ENCODE results near the gene SMIM45.

Gene SMIM45

GRCh38 chr22:41915786-41916493 lies 36.0 kb upstream of the SMIM45 start:
- DNase-seq: no peak

- DNase-seq: no peak
Observed at GRCh38 chr22:41916745-41917358, 35.1 kb upstream of the SMIM45 start.

- DNase-seq: no peak
Observed at GRCh38 chr22:41917375-41917902, 34.5 kb upstream of the SMIM45 start.

GRCh38 chr22:41917903-41918791 lies 33.8 kb upstream of the SMIM45 start:
- peak; percentile 58 for DNase-seq

DNA sequence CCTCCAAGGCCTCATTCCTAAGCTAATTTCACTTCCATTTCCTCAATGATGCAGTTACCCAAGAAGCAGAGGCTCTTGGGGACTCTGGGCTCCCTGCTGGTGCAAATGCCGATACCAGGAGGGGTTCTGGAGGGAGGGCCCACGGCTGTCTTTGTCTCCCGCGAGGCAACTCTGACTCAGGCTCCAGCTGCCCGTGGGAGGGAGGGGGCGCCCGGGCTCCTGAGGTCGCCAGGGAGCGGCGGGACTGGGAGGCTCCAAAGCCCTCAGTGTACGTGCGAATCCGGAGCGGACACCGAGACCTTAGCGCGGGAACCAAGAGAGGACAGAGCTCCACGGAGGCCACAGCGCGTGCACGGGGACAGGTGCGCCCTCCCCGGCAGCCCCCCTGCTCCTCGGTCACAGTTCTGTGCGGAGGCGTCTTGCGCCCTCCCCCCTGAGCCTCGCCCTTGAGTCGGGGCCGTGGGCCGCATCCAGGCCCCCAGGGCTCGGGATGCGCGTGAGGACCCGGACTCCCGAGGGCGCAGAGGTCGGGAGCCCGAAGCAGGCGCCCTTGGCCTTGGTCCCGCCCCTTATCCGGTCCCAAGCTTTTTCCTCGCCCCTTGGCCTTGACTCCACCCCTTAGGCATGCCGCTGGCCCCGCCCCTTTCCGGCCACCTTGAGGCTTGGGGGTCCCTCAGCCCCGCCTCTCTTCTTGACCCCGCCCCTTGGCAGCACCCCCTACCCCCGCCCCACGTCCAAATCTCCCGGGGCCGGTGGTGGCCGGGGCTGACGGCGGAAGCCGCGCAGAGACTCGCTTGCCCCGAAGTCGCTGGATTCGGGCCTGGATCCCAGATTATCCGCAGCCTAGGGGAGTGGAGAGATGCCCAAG lies 32.4 kb upstream of the SMIM45 start:
- DNase-seq: peak; percentile 69

DNA sequence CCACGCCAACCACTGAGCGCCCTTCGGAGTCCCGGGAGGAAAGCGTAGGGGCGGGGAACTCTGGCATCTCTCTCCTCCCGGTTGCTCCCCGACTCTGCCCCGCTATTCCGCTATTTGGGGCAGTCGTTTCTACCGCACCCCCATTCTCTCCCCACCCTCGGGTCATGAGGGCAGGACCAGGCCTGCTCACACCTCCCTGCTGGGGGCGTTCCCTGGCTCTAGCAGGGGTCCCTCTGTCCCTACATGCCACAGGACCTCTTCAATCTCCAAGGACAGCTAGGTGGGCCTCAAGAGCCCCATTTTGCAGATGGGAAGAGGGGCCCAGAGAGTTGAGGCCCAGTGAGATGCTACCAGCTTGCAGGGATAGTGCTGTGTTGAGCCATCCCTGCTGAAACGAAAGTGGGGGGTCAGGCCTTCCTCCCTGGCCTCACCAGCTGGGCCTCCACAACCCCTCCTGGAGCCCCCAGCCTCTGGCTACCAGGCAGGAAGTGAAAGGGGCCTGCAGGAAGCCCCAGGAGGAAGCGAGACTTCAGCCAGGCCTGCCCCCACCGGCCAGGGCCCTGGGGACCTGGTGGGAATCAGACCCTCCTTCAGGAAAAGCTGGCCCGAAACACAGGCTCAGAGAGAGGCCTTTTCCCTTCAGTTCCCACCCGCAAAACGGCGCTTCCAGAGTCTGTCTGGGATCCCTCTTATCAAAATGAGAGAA lies 31.5 kb upstream of the SMIM45 start:
- DNase-seq: no peak

DNA sequence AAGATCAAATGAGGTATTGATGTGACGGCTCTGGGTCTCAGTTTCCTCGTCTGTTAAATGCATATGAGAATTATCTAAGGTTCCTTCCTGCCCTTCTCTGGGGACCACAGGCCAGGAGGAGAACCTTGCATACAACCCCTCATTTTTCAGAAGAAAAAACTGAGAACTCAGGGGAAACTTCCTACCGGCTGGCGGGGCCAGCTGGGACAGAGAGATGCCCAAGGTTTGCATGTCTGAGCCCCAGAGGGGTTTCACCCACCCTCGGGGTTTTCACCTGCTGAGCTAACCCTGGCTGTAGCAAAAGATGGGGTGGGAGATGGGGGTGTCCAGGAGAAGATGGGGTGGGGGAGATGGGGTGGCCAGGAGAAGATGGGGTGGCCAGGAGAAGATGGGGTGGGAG lies 29.6 kb upstream of the SMIM45 start:
- DNase-seq: no peak

DNA sequence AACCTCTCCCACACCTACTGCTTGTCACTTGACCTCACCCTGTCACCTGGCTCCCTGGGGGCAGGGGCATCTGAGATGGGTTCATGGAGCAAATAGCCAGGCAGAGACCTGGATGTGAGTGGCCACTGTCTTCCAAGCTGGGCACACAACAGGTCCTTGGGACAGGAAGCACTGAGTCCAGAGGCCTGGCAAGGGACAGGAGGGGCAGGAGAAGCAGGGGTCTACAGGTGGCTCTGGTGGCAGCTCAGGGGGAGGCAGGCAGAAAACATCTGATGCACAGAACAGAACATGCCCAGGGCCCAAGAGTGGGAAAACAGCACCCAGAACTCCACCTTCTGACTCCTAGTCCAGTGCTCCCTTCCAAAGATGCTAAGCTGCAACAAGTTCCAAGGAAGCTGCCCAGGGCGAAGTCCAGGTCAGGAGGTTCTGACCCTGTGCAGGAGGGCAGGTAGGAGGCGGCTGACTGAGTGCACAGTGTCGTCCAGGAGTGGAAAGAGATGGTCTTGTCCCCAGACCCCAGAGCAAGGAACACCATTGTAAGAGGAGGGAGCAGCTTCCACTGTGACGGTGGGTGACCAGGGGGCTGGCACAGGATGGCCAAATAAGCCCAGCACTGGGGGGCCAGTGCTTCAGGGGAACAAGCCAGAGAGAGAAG lies 28.9 kb upstream of the SMIM45 start:
- DNase-seq: no peak

- no peak for DNase-seq
Observed at GRCh38 chr22:41923595-41924276, 28.2 kb upstream of the SMIM45 start.

DNA sequence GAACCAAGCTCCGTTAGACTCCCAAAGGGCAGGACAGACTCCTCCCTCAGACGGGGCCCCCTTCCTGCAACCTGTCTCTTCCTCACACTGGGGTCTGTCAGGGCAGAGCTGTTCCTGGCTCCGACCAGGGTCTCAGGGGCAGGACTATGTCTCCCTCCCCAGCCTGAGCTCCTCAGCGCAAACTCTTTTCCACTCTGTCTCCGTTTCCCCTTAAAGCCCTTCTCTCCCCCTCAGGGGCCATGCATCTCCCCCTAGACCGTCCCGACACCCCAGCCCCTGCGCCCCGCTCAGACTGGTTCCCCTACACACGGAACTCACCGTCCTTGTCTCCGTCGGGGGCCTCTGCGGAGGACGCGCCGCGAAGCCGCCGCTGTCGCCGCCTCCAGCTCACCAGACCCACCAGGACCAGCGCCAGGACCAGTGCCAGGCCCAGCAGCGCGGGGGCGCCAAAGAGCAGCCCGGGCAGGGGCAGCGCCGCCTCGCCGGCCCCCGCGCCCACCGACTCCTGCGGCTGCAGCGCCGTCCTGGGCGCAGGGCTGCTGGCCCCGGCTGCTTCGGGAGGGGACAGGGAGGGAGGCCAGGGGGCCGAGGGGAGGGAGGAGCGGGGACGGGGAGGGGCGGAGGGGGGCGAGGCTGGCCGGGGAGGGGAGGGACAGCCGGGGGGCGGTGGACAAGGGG lies 26.0 kb upstream of the SMIM45 start:
- peak; percentile 80 for DNase-seq

- DNase-seq: no peak
Observed at GRCh38 chr22:41927813-41928212, 24.1 kb upstream of the SMIM45 start.

- DNase-seq: no peak
Observed at GRCh38 chr22:41928593-41929417, 23.1 kb upstream of the SMIM45 start.

GRCh38 chr22:41929418-41929810 lies 22.5 kb upstream of the SMIM45 start:
- no peak for DNase-seq

GRCh38 chr22:41931701-41932269 lies 20.2 kb upstream of the SMIM45 start:
- DNase-seq: no peak

GRCh38 chr22:41932353-41932752 lies 19.6 kb upstream of the SMIM45 start:
- no peak for DNase-seq

DNA sequence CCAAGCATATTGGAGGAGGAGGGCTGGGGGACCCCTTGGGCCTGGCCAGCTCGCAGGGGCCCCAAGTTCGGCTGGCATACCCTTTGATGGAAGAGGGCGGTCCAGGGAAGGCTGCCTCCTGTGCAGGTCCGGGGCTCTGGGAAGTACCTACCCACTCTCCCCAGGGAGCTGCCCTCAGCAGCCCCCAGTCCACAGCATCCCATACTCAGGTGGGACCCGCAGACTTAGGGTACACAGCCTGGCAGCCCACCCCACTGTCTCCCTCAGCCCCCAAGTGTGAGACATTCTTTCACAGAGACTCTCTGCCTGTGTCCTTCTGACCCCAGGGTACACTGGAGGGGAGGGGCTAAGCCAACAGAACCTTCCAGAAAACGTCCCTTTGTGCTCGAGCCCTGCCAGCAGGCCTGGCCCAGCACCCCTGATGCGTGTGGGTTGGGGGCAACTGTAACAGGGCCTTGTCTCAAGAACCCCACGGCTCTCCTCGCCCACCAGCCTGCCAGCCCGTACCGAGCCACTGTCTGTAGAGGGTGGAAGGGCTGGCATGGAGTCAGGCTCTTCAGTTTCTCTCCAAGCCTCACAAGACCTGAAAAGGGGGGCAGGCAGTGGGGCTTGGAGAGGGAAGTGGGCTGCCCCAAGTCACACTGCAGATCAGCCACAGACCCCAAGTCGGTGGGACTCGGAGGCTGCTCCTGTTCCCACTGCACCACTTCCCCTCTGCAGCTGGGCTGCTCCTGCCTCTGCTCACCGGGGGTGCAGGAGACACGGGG lies 18.4 kb upstream of the SMIM45 start:
- DNase-seq: peak; percentile 6

DNA sequence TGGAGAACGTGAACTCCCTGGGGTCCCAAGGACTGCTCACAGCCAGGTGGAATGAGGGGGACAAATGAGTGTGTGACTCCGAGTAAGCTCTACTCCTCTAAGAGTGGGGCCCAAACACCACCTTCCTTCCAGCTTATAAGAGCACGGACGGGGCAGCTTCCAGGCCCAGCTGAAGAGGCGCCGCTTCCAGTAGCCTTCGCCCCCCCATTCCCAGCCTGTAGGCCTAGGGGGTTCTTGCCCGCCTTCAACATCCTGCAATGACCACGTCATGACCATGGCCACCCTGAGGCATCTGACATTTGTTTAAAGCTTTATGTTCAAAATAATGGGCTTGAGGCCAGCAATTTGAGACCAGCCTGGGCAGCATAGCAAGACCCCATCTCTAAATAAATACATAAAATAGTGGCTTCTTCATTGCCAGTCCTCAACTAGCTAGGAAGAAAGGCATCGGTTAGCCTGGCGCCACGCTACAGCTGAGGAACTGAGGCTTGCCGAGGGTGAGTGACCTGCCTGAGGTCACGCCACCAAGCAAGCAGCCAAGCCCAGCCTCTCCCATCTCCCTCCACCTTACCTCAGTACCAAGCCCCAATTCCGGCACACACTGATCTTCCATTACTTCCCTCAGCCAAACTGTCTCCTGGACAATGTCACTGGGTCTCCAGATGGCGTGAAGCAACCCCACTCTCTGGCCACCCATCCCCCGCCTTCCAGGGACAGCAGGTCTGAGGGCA lies 17.5 kb upstream of the SMIM45 start:
- no peak for DNase-seq

All from hematopoietic multipotent progenitor cell treated with erythropoietin and hydrocortisone succinate and interleukin-3 and kit ligand, for 6 days (in vitro differentiated cells).